H1 (cell line): ENCODE data around the gene SAT2. TPM values are rescaled to one million over a fixed set of nuclear protein-coding genes. Genes with fewer than 3 reads are reported as not detected.

Experiments
- CTCF ChIA-PET: fragments of 300-600 bp; sonication (Branson Sonifier 250); formaldehyde crosslinking; loops from one replicate; lab custom pipeline; 2021; ENCODE audit not compliant: partially characterized antibody; lab: Charles Lee
- POLR2A ChIA-PET: fragments of 300-600 bp; sonication (Branson Sonifier 250); formaldehyde crosslinking; loops from one replicate; lab custom pipeline; 2021; ENCODE audit warnings: inconsistent platforms; ENCODE audit not compliant: partially characterized antibody; lab: Charles Lee
- DNase-seq, 2 experiments: peaks; one replicate each; pipeline versions ENCODE4 v3.0.0 to v3.0.0-alpha.2; 2010 to 2022; ENCODE audit warnings: low spot score in 2 of 2, low read depth in 1 of 2, mixed read lengths in 1 of 2
- FAIRE-seq: peaks from 2 replicates; lab custom pipeline; 2011; peaks lifted over from hg19 to GRCh38; lab: Jason Lieb, UNC
- H2AFZ ChIP-seq: 2 replicates; pipeline ENCODE4 v1.8.1; 2012; ENCODE audit warnings: low read length, inconsistent platforms
- H2AK5ac ChIP-seq: 2 replicates; pipeline ENCODE4 v1.6.1; 2013; ENCODE audit warnings: low read depth, low read length
- H2BK120ac ChIP-seq: replicated peaks from 2 replicates; pipeline ENCODE3; 2013; ENCODE audit warnings: low read depth, low read length, inconsistent platforms
- H2BK12ac ChIP-seq: 2 replicates; pipeline ENCODE4 v1.6.1; 2013; ENCODE audit warnings: low read depth, low read length
- H2BK15ac ChIP-seq: 2 replicates; pipeline ENCODE4 v1.6.1; 2013; ENCODE audit warnings: low read length
- H2BK20ac ChIP-seq: 2 replicates; pipeline ENCODE4 v1.6.1; 2013; ENCODE audit warnings: low read length
- H2BK5ac ChIP-seq: 2 replicates; pipeline ENCODE4 v1.6.1; 2013; ENCODE audit warnings: low read depth, low read length
- H3K14ac ChIP-seq: 2 replicates; pipeline ENCODE4 v1.6.1; 2013; ENCODE audit warnings: inconsistent platforms; ENCODE audit not compliant: insufficient read length
- H3K18ac ChIP-seq: 2 replicates; pipeline ENCODE4 v1.6.1; 2013; ENCODE audit warnings: low read length; ENCODE audit errors: extremely low read depth
- H3K23ac ChIP-seq: 2 replicates; pipeline ENCODE4 v1.6.1; 2013; ENCODE audit warnings: inconsistent platforms; ENCODE audit not compliant: insufficient read length
- H3K23me2 ChIP-seq: 2 replicates; pipeline ENCODE4 v1.6.1; 2013; ENCODE audit warnings: low read depth, low read length
- H3K27ac ChIP-seq: 2 replicates; pipeline ENCODE4 v1.6.1; 2011; ENCODE audit warnings: low read depth, low read length, inconsistent platforms
- H3K27me3 ChIP-seq, 4 experiments: replicated peaks in 1 of 4; 1 replicate in 1 of 4; 2 replicates in 3 of 4; pipeline versions ENCODE4 v1.6.1 to v1.8.1; 2011 to 2013; ENCODE audit warnings: low read length in 3 of 4, mild to moderate bottlenecking in 3 of 4, inconsistent platforms in 2 of 4, mixed read lengths in 2 of 4, moderate library complexity in 1 of 4; ENCODE audit not compliant: control insufficient read depth in 3 of 4, insufficient read depth in 3 of 4; ENCODE audit errors: extremely low read depth in 1 of 4
- H3K36me3 ChIP-seq, 4 experiments: 2 replicates each; pipeline versions ENCODE4 v1.6.1 to v1.8.1; 2011 to 2013; ENCODE audit warnings: mild to moderate bottlenecking in 4 of 4, low read length in 3 of 4, moderate library complexity in 2 of 4, control low read depth in 1 of 4, inconsistent platforms in 1 of 4; ENCODE audit not compliant: insufficient read depth in 4 of 4, control insufficient read depth in 2 of 4
- H3K4ac ChIP-seq: replicated peaks from 2 replicates; pipeline ENCODE3; 2013; ENCODE audit warnings: low read length, low read depth, mixed read lengths, inconsistent platforms; ENCODE audit not compliant: insufficient read length
- H3K4me1 ChIP-seq, 4 experiments: replicated peaks in 1 of 4; 1 replicate in 1 of 4; 2 replicates in 3 of 4; pipeline versions ENCODE4 v1.6.1 to v1.8.1; 2011 to 2013; ENCODE audit warnings: low read length in 3 of 4, inconsistent platforms in 2 of 4, mixed read lengths in 1 of 4; ENCODE audit not compliant: insufficient read depth in 4 of 4, control insufficient read depth in 3 of 4
- H3K4me2 ChIP-seq, 2 experiments: 2 replicates each; pipeline versions ENCODE4 v1.6.1 to v1.8.1; 2011 to 2013; ENCODE audit warnings: low read depth in 2 of 2, low read length in 2 of 2, control low read depth in 1 of 2, inconsistent platforms in 1 of 2, mild to moderate bottlenecking in 1 of 2; ENCODE audit not compliant: insufficient read depth in 1 of 2
- H3K4me3 ChIP-seq, 4 experiments: fragments of 200-600, 300-600 bp in 1 of 4; sonication (generic), shearing (Covaris generic), sonication (Bioruptor Twin) in 1 of 4; 2 replicates each; pipeline versions ENCODE4 v1.5.1 to v1.8.1; 2011 to 2016; ENCODE audit warnings: low read length in 4 of 4, low read depth in 3 of 4, control low read depth in 2 of 4, inconsistent platforms in 2 of 4, mild to moderate bottlenecking in 2 of 4, mixed read lengths in 1 of 4, moderate library complexity in 1 of 4; ENCODE audit not compliant: insufficient read depth in 2 of 4; ENCODE audit errors: extremely low read depth in 1 of 4
- H3K56ac ChIP-seq: replicated peaks from 2 replicates; pipeline ENCODE3; 2013; ENCODE audit warnings: low read depth, mild to moderate bottlenecking, mixed read lengths, low read length, inconsistent platforms; ENCODE audit not compliant: insufficient read length
- H3K79me1 ChIP-seq: 2 replicates; pipeline ENCODE4 v1.6.1; 2013; ENCODE audit warnings: low read depth, low read length, control low read depth
- H3K79me2 ChIP-seq, 2 experiments: 2 replicates each; pipeline versions ENCODE4 v1.6.1 to v1.8.1; 2012 to 2013; ENCODE audit warnings: low read length in 2 of 2, mild to moderate bottlenecking in 2 of 2, inconsistent platforms in 1 of 2; ENCODE audit not compliant: insufficient read depth in 2 of 2, control insufficient read depth in 1 of 2
- H3K9ac ChIP-seq, 4 experiments: replicated peaks in 1 of 4; 1 replicate in 1 of 4; 2 replicates in 3 of 4; pipeline versions ENCODE4 v1.6.1 to v1.8.1; 2011 to 2013; ENCODE audit warnings: low read depth in 3 of 4, low read length in 3 of 4, control low read depth in 2 of 4, mild to moderate bottlenecking in 2 of 4, moderate library complexity in 2 of 4, inconsistent platforms in 1 of 4; ENCODE audit errors: extremely low read depth in 1 of 4
- H3K9me3 ChIP-seq, 2 experiments: 2 replicates each; pipeline versions ENCODE4 v1.6.1 to v1.8.1; 2012 to 2013; ENCODE audit warnings: mild to moderate bottlenecking in 2 of 2, moderate library complexity in 2 of 2, control low read depth in 1 of 2, inconsistent platforms in 1 of 2, low read depth in 1 of 2, low read length in 1 of 2, mixed read lengths in 1 of 2; ENCODE audit not compliant: insufficient read depth in 2 of 2
- H4K20me1 ChIP-seq, 2 experiments: replicated peaks in 1 of 2; 2 replicates each; pipeline versions ENCODE3 to v1.8.1; 2011 to 2013; ENCODE audit warnings: inconsistent platforms in 2 of 2, low read length in 2 of 2, mild to moderate bottlenecking in 1 of 2; ENCODE audit not compliant: insufficient read depth in 2 of 2, control insufficient read depth in 1 of 2
- H4K5ac ChIP-seq: 2 replicates; pipeline ENCODE4 v1.6.1; 2013; ENCODE audit warnings: low read length, low read depth, mixed read lengths, inconsistent platforms; ENCODE audit not compliant: insufficient read length
- H4K8ac ChIP-seq: 2 replicates; pipeline ENCODE4 v1.8.0; 2013; ENCODE audit warnings: mild to moderate bottlenecking, moderate library complexity, low read length, inconsistent platforms; ENCODE audit not compliant: insufficient read depth; ENCODE audit errors: extremely low read depth
- H4K91ac ChIP-seq: replicated peaks from 2 replicates; pipeline ENCODE3; 2013; ENCODE audit warnings: low read length, mixed read lengths, inconsistent platforms; ENCODE audit not compliant: insufficient read length
- CHD1 ChIP-seq: IDR thresholded peaks from 2 replicates; pipeline ENCODE4 v1.6.1; 2012; ENCODE audit warnings: low read depth, low read length, improper control_type of control experiment
- CHD2 ChIP-seq: IDR thresholded peaks from 2 replicates; pipeline ENCODE4 v1.6.1; 2012; ENCODE audit warnings: low read length, improper control_type of control experiment
- HDAC2 ChIP-seq, 2 experiments: fragments of 300-600 bp in 1 of 2; sonication (generic) in 1 of 2; IDR thresholded peaks; 2 replicates each; pipeline ENCODE4 v1.6.1; 2011 to 2012; ENCODE audit warnings: low read depth in 2 of 2, low read length in 2 of 2, mild to moderate bottlenecking in 2 of 2, moderate library complexity in 2 of 2, borderline replicate concordance in 1 of 2, inconsistent platforms in 1 of 2
- KDM4A ChIP-seq: IDR thresholded peaks from one replicate; pipeline ENCODE4 v1.7.1; 2012; ENCODE audit warnings: low read depth, mild to moderate bottlenecking, moderate library complexity, low read length, inconsistent platforms; ENCODE audit not compliant: severe bottlenecking
- POU5F1 ChIP-seq: IDR thresholded peaks from 2 replicates; pipeline ENCODE4 v1.6.1; 2011; ENCODE audit warnings: low read depth, mild to moderate bottlenecking, low read length, moderate library complexity
- SIRT6 ChIP-seq: IDR thresholded peaks from one replicate; pipeline ENCODE4 v1.7.1; 2012; ENCODE audit warnings: low read length, inconsistent platforms
- SRF ChIP-seq: IDR thresholded peaks from 2 replicates; pipeline ENCODE4 v1.6.1; 2011; ENCODE audit warnings: mild to moderate bottlenecking, low read depth, low read length, moderate library complexity
- TAF7 ChIP-seq: optimal IDR thresholded peaks from 2 replicates; pipeline ENCODE3; 2011; ENCODE audit warnings: low read depth, mild to moderate bottlenecking, inconsistent platforms, low read length, moderate library complexity, borderline replicate concordance
- TEAD4 ChIP-seq: IDR thresholded peaks from 2 replicates; pipeline ENCODE4 v1.6.1; 2012; ENCODE audit warnings: low read depth, low read length, inconsistent platforms, mixed read lengths
- WGBS, 2 experiments: shearing (Covaris generic) in 1 of 2; methylation state at CpG; one replicate each; pipeline versions ENCODE4 v1.1.6 to v1.1.7; 2013 to 2015; ENCODE audit warnings: low lambda C conversion rate in 2 of 2, mixed read lengths in 2 of 2, inconsistent platforms in 1 of 2, low coverage in 1 of 2, missing lambda C conversion rate in 1 of 2; ENCODE audit not compliant: insufficient replicate concordance in 2 of 2, insufficient coverage in 1 of 2, insufficient read length in 1 of 2; ENCODE audit errors: extremely low coverage in 1 of 2, missing lambda C conversion rate in 1 of 2; 5-methylcytosine and 5-hydroxymethylcytosine counted together
- polyA plus RNA-seq, 7 experiments: library from polyadenylated mRNA; depleted of rRNA in 3 of 7; stranded (reverse) in 5 of 7; unstranded in 2 of 7; fragments of >200 nt in 5 of 7; fragments of 200-250 nt in 2 of 7; gene quantifications; 1 replicate in 5 of 7; 2 replicates in 1 of 7; 4 replicates in 1 of 7; pipeline versions ENCODE4 v1.2.1 to v1.2.3, GENCODE V29; 2011 to 2013; ENCODE audit warnings: missing spikeins in 2 of 7, mixed read lengths in 2 of 7
- total RNA-seq: library from RNA; stranded (reverse); fragmentation: NEBNext Ultra II Directional; extraction: Animal tissue kit (Norgen Biotek cat#: 25700); gene quantifications from 2 replicates; pipeline ENCODE4 v1.2.1, GENCODE V29; 2021
- TF ChIP-seq, protein P1 (sequence below): IDR thresholded peaks from 2 replicates; pipeline ENCODE4 v1.6.1; 2012; ENCODE audit warnings: inconsistent platforms

Gene SAT2
- total and polyA plus RNA-seq, 2 of the 8 experiments (the other 6 are each of a cell fraction or from before 2014, with no cell fraction given), result 36.4 to 72.3 TPM

DNA sequence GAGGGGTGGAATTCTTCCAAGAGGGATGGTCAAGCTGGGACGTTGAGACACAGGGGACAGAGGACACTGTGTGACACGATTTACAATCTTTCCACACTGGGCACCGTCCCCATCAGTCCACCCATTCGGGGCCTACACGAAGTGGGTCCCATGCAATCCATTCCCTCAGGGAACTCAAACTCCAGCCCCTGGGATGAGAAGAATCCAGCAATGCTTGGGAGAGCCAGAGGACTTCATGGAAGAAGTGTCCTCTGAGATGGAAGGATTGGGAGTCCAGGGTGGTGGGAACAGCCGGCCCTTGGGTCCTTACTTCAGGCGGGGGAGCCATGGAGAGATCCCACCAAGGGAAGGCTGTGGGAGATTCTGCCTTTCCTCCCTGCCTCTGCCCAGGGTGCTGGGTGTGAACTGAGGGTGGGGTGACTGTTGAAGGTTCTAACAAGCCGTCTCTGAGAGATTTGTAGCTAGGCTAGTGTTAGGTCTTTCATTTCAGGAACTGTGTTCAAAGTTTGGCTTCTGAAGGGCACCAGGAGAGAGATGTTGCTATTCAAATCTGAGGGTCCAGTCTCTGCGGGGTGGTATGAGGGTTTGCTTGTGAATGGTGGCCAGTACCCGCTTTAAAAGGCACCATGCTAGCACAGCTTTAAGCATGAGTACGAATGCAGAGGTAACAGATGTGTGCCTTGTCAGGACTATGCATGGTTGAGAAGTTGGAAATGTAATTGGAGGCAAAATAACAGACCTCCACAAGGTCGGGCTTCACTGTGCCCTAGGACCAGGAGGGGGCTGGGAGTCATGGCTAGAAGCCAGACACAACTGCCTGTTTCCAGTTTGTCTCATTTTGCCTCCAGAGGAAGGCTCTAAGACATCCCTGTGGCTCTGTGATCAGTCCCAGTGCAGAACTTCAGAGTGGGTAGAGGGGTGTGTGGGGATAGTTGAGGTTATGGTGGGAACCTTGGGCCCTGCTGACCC lies 25.1 kb upstream of the SAT2 start:
- no peak overlapping the region for H2BK5ac ChIP-seq
- no peak overlapping the region for H2AFZ ChIP-seq
- 82% methylated on average over 11 of the region's 12 CpGs; no CpG with 5 or more reads in 1 of the 2 experiments for WGBS, 2 experiments
- H4K8ac ChIP-seq, result no peak overlapping the region
- FAIRE-seq, result no peak
- no peak overlapping the region for H3K4ac ChIP-seq
- H3K9ac ChIP-seq, result no peak overlapping the region
- peak overlapping the region; percentile 39; the same call in 1 of the 2 replicates for H2BK12ac ChIP-seq
- no peak overlapping the region for H2BK20ac ChIP-seq
- no peaks in the 10 kb centered on the region; a peak in 2 of 8 replicates for H3K36me3 ChIP-seq
- ChIA-PET POLR2A (interaction anchor here (0.5 to 79.4 kb wide), 6 partner anchors 13 to 527 kb away, joined by 3 to 2272 read pairs (median 10); partner anchors contain the start of genes ATP1B2, FXR2, SAT2 and SHBG), CTCF (interaction anchor here (0.6 to 18.2 kb wide), 12 partner anchors 11 to 92 kb away, joined by 3 to 211 read pairs (median 5); partner anchors contain the start of genes SAT2, SHBG, TP53 and WRAP53)
- no peaks in the 10 kb centered on the region for H3K9me3 ChIP-seq
- H2AK5ac ChIP-seq, result 0 out of 2 replicates have a peak overlapping the region, but pooled peaks have one; percentile 82
- H3K79me2 ChIP-seq, result no peaks in the 10 kb centered on the region
- no peak overlapping the region for H3K14ac ChIP-seq
- no peak overlapping the region for H4K5ac ChIP-seq
- H4K91ac ChIP-seq, result no peak overlapping the region
- H3K4me3 ChIP-seq, result peak overlapping the region in 2 of 4 experiments; percentile 43 to 87; a peak in 2 of 8 replicates
- H3K23ac ChIP-seq, result no peak overlapping the region
- H2BK120ac ChIP-seq, result no peak overlapping the region
- peaks cover 5 to 19% (median 12%) of the 10 kb centered on the region in 4 experiments for H3K4me1 ChIP-seq
- H2BK15ac ChIP-seq, result peak overlapping the region; percentile 66; the same call in 1 of the 2 replicates
- no peak overlapping the region for H3K27ac ChIP-seq
- peaks cover 0 to 13% (median 4%) of the 10 kb centered on the region in 4 experiments; a peak in 4 of 7 replicates for H3K27me3 ChIP-seq
- H3K4me2 ChIP-seq, result peak overlapping the region; percentile 91 to 99
- H4K20me1 ChIP-seq, result peaks cover 0 to 2% of the 10 kb centered on the region in 2 experiments
- no peaks in the 10 kb centered on the region for H3K79me1 ChIP-seq
- no peak overlapping the region for H3K18ac ChIP-seq
- DNase-seq, result no peak
- H3K56ac ChIP-seq, result no peak overlapping the region
- H3K23me2 ChIP-seq, result peaks cover 20% of the 10 kb centered on the region
- no peak for TF ChIP-seq TEAD4
- no peak for TF ChIP-seq POU5F1
- no peak for TF ChIP-seq KDM4A
- no peak for TF ChIP-seq CHD2
- no peak for TF ChIP-seq SRF
- TF ChIP-seq TAF7, result no peak
- no peak for TF ChIP-seq HDAC2 (IDR thresholded peaks at IDR 0.05; ENCODE audit: borderline replicate concordance in 1 of 2, low read depth in 2 of 2, low read length in 2 of 2)
- no peak for TF ChIP-seq CHD1
- TF ChIP-seq, protein P1, sequence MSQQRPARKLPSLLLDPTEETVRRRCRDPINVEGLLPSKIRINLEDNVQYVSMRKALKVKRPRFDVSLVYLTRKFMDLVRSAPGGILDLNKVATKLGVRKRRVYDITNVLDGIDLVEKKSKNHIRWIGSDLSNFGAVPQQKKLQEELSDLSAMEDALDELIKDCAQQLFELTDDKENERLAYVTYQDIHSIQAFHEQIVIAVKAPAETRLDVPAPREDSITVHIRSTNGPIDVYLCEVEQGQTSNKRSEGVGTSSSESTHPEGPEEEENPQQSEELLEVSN, result no peak
- no peak for TF ChIP-seq SIRT6
